Transverse colon (tissue), 4 donors: ENCODE data around the gene SRRM4.

Experiments
- CTCF ChIP-seq, 5 experiments: fragments of 200-600 bp in 3 of 5; fragments of 450-650 bp in 2 of 5; sonication (generic) in 3 of 5; IDR thresholded peaks; 1 replicate in 2 of 5; 2 replicates in 3 of 5; pipeline ENCODE4 v1.5.1; 2016 to 2017; ENCODE audit warnings: antibody characterized with exemption in 5 of 5, inconsistent platforms in 3 of 5, mild to moderate bottlenecking in 2 of 5, moderate library complexity in 1 of 5
- EP300 ChIP-seq: sonication (generic); formaldehyde crosslinking; IDR thresholded peaks from one replicate; pipeline ENCODE4 v1.6.1; 2017; ENCODE audit warnings: antibody characterized with exemption, low read depth
- POLR2A ChIP-seq: fragments of 450-650 bp; IDR thresholded peaks from one replicate; pipeline ENCODE4 v1.6.1; 2016; ENCODE audit warnings: antibody characterized with exemption, mild to moderate bottlenecking, moderate library complexity
- POLR2AphosphoS5 ChIP-seq, 3 donors: sonication (generic); formaldehyde crosslinking; IDR thresholded peaks; one replicate each; pipeline ENCODE4 v1.6.1; 2016; ENCODE audit warnings: antibody characterized with exemption in 3 of 3

DNA sequence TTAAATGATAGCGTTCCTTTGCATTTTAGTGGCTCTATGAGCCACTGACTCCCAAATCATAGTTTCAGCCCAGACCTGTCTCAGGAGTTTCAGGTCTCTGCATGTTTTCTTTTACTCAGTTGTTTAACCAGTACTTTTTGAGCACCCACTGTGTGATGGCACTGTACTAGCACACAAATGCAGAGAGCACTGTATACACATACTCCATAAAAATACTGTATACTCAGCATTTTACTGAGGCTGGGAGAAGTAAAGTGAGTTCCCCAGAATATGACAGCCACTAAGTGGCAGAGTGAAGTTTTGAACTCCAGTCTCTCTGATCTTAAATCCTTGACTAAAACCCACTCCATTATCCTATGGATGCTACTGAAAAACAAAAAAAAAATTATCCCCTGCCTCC lies 121.4 kb downstream of the SRRM4 start:
- TF ChIP-seq POLR2A (no peak), CTCF (IDR thresholded peaks at IDR 0.05) (no peak), EP300 (no peak), POLR2AphosphoS5 (IDR thresholded peaks at IDR 0.05) (no peak)
